GM10847 (cell line): ENCODE results near the gene LLGL1.

Source experiments
- POLR2A ChIP-seq: IDR thresholded peaks from 2 replicates; pipeline ENCODE4 v1.6.1; 2011; ENCODE audit not compliant: insufficient read length; ENCODE audit errors: extremely low read depth

The LLGL1 gene

DNA sequence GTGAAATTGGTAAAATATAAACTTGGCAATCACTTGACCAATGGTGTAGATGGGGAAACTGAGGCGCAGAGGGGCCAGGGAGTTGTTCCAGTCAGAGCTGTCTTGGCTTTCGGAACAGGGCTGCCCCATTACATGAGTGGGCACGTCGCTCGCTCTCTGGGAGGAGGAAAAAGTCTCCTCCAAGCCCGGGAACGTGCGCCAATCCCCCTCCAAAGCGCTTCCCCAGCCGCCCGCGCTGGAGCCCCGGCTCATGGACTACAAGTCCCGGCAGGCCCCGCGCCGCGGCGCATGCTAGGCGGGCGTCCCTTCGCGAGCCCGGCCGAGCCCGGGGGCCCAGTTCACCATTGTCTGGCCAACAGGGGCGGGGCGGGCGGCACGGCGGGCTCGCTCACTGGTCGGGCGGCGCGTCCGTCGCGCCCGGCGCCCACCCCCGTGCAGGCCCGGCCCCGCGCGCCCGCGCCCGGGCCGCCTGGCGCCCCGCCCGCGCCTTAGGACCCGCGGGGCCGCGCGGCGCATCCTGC, at the start of gene LLGL1:
LLGL1 (plus strand) TSS at position 515 of the 521 bp plus-strand sequence. CDS start 48 bp downstream, outside the sequence.
- TF ChIP-seq POLR2A: no peak

DNA sequence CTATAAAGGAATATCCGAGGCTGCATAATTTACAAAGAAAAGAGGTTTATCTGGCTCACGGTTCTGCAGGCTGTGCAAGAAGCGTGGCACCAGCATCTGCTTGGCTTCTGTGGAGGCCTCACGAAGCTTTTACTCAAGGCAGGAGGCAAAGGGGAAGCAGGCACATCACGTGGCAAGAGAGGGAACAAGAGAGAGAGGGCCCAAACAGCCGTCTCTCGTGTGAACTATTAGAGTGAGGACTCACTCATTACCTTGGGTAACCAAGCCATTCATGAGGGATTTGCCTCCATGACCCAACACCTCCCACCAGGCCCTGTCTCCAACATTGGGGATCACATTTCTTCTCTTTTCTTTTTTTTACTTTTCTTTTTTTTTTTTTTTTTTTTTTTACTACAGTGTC, 49.3 kb upstream of the LLGL1 start:
- no peak for TF ChIP-seq POLR2A

DNA sequence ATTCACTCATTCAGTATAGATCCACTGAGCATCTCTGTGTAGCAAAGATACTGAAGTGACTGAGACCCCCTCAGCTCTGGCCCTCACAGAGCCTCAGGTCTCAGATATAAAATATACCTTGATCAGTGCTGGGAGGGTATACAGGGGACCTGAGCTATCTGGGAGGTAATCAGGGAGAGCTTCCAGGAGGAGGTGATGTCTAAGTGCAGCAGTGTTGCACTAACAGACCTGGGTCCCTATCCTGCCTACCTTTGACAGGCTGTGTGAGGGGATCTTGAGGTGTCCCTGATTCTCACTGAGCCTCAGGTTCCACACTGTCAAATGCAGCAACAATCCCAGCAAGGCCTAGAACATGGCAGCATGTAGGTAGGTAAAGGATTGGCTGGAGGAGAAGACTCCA, 48.3 kb upstream of the LLGL1 start:
- no peak for TF ChIP-seq POLR2A

DNA sequence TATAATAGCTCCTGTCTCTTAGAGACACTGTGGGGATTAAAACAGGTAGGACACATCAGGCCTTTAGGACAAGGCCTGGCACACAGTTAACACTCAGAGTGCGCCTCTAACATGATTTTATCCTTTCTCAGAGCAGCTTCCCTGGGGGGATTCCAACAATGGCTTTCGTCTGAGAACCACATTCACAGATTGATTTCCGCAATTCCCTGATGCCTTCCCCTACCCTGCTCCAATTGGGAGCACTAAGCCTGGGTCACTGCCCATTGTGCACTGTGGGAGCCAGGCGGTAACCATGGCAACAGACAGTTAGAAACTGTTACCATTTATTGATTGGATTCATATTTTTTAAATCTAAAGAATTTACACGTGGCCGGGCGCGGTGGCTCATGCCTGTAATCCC, 47.7 kb upstream of the LLGL1 start:
- TF ChIP-seq POLR2A: no peak

DNA sequence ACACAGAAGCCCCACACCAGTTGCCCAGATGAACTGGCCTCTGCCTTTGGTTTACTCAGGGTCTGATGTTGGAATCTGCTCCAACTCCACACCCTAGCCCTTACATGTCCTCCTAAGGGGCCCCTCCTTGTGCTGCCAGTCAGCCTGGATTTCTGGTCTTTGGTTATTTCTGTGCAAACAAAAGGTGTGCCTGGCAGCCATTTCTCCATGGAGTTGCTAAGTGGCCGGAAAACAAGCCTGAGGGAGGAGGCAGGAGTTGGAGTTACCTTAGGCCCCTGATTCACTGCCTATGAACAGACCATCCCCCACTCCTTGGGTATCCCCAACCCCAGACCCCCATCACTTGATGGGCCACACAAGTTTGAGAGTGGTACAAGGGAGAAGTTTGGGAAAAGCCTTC, 46.2 kb upstream of the LLGL1 start:
- no peak for TF ChIP-seq POLR2A

DNA sequence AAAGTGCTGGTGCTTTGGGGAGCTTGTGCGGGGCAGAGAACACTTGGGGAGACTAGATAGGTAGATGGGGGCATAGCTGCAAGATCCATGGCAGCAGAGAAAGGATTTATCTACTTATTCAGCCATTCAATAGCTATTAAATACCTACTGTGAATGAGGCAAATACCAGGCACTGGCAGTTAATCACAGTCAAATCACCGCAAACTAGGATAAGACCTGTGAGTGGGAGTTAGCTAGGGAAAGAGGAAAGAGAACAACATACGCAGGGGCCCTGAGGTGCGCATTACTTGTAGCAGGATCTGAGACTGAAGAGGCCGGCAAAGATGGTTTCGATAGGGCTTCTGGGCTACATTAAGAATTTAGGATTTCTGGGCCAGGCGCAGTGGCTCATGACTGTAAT, 45.6 kb upstream of the LLGL1 start:
- TF ChIP-seq POLR2A: no peak

DNA sequence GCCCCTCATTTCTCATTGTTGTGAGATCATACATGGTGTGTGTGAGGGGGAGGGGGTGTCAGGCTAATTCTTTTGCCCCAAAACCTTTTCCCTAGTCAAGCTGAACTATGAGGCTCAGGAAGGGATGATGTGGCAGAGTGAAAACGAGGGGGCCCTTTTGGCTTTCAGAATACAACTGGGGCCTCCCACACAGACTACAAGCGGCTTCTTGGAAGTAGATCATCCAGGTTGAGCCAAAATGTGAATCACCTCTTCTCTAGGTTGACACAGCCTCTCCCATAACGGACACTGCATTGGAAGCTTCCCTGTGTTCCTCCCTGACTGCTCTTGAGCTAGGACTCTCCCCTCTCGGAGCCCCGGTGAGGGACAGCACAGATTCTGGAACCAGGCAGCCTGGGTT, 44.1 kb upstream of the LLGL1 start:
- TF ChIP-seq POLR2A: no peak

DNA sequence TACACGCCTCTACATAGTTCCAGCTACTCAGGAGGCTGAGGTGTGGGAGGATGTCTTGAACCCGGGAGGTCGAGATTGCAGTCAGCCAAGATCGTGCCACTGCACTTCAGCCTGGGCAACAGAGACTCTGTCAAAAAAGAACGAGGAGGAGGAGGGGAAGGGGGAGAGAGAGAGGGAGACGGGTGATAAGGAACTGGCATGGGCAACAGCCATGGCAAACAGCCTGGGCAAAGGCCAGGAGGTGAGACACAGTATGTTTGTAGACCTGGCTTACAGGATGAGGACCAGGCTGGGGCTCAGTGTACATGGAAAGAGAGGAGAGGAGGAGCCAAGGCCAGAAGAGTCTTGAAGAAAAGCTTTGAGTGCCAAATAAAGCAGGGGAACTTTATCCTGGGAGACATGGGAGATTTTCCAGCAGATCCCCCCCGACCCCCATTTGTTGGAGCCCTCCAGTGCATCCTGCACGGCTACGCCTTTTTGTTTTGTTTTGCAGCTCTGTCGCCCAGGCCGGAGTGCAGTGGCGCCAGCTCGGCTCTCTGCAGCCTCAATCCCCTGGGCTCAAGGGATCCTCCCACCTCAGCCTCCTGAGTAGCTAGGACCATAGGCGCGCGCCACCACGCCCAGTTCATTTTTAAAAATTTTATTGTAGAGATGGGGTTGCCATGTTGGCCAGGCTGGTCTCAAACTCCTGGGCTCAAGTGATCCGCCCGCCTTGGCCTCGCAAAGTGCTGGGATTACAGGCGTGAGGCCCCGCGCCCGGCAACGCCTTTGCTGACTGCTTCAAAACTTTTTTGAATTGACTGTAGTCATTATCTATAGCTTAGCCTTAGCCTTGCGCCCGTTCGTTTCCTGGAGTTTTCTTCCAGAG, 43.1 kb upstream of the LLGL1 start:
- no peak for TF ChIP-seq POLR2A

DNA sequence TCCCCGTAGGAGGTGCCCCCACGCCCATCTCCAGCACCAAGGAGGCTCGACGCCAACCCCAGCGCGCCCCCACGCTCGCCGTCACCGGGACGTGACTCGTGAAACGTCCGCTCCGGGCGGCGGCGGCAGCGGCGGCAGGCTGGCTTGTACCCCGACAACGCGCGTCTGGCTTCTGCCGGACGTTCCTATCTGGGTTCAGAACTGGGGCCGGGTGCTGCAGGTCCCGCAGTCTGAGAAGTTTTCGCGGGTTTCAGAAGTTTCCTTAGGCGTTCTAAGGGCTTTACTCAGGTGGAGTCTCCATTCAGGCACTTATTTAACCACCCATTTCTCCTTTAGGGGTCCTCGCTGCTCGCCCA, 42.5 kb upstream of the LLGL1 start:
- TF ChIP-seq POLR2A: peak; percentile 70

DNA sequence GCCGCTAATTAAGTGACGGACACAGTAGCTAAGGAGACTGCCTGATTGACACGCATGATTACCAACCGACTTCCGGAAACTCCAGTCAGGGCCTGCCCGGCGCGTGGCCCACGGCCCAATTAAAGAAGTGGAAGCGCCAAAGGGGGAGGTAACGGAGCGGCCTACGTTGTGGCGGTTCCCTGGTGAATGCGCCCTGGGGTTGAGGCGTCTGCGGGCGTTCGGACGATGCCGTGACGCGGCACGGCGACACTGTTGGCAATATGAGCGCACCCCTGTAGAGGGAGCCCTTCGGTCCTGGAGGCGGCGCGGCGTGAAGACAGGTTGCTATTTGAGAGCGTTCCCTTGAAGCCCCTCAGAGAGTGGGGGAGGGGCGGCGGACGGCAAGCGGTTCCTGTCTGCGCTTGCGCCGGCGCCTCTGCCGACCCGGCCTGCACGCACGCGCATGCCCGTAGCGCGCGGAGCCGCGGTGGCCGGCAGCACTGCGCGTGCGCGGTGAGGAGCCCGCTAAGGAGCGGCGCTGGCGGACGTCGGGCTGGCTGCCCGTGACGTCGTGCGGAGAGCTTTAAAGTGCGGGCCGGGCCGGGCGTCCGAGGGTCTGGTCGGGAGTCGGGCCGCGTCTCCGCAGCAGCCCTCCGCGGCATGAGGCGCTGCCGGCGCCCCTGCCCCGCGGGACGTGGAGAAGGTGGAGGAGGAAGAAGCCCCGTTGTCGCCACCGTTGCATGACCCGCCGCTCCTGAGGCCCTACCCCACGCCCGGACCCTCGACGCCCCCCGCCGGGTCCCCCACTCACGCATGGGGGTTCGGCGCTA, 41.9 kb upstream of the LLGL1 start, which contains the start of gene ALKBH5:
ALKBH5 (plus strand) TSS at position 495 of the 809 bp plus-strand sequence. CDS start 416 bp downstream, outside the sequence.
- TF ChIP-seq POLR2A: peak; percentile 58

DNA sequence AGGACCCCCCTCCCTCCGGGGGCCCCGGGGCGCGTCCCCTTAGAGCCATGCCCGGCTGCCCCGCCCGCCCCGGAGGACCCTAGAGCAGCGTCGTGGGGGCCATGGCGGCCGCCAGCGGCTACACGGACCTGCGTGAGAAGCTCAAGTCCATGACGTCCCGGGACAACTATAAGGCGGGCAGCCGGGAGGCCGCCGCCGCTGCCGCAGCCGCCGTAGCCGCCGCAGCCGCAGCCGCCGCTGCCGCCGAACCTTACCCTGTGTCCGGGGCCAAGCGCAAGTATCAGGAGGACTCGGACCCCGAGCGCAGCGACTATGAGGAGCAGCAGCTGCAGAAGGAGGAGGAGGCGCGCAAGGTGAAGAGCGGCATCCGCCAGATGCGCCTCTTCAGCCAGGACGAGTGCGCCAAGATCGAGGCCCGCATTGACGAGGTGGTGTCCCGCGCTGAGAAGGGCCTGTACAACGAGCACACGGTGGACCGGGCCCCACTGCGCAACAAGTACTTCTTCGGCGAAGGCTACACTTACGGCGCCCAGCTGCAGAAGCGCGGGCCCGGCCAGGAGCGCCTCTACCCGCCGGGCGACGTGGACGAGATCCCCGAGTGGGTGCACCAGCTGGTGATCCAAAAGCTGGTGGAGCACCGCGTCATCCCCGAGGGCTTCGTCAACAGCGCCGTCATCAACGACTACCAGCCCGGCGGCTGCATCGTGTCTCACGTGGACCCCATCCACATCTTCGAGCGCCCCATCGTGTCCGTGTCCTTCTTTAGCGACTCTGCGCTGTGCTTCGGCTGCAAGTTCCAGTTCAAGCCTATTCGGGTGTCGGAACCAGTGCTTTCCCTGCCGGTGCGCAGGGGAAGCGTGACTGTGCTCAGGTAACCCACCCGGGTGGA, 41.0 kb upstream of the LLGL1 start:
- TF ChIP-seq POLR2A: no peak

DNA sequence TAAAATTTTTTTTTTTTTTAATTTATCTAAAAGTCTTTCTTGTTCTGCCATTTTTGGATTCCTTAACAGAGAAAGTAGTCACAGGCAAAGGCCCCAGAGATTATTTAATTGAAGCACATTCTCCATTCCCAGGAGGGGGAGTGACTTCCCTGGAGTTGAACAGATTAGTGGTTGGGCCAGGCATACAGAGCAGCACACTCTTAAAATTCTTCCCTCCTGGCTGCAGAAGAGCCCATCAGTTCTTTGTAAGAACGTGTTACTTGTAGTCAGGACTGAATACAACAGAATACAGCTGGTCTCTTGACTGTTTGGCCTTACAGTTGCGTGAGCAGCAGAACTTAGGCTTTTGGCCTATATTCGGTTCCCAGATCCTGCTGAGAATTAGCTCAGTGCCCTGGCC, 40.0 kb upstream of the LLGL1 start:
- no peak for TF ChIP-seq POLR2A

DNA sequence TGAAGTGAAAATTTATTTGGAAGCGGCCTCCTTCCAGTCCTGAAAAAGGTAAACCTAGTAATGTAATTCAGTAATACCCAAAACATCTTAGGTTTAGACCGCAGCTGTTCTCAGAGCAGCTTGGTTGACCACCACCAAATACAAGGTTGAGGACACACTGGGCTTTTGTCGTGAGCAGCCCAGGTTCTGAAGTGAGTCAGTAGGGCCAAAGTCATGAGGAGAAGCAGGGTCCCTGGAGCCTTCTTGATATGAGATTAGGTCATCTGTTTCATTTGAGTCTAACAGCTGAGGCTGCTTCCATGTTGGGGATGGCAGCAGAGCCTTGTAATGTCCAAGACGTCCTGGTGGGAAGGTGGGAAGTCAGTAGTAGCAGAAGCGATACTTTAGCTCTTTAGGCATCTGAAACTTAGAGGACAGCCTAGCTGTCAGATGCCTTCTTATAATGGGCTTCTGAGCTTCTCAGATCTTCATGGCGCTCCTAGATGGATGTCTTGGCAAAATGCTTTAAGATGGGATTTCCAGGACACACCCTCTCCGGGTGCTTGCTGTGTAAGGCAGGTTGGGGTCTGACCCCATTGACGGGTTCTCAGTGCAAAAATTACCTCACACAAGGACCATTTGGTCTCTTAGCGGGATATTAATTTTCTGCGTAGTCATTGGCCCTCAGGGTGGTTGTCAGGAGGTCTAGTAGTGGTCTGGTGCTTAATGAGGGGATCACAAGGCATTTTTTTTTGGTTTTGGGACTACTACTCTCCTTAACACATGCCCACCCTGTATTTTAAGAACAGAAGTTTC, 39.4 kb upstream of the LLGL1 start:
- no peak for TF ChIP-seq POLR2A

DNA sequence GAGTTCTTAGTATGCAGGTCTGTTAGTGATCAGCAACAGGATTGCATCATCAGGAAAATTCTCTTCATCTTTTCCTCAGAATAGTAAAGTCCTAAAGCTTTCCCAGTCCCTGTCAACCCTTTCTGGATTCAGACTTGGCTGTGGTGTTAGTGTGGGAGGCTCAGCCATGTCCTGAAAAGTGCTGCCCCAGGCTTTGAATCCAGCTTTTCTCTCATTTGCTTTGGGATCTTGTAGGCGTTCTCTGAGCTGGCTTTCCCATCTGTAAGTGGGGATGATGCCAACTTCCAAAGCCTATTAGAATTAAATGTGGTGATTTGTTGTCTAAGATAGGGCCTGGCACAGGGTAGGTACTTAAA, 38.8 kb upstream of the LLGL1 start:
- TF ChIP-seq POLR2A: no peak

DNA sequence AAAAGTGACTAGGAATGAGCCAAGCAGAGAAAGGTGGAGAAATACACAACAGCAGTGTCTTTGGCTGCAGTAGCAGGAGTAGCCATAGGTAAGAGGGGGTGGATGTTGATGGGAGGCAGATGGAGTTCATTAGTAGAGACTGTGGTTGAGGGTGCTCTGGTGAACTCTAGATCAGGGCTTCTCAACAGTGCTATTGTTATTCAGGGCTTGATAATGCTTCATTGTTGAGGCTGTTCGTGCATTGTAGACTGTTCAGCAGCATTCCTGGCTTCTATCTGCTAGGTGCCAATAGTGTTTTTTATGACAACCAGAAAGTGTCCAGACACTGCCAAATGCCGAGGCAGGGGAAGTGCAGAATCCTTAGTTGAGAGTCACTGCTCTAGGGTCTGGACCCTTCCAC, 38.2 kb upstream of the LLGL1 start:
- TF ChIP-seq POLR2A: no peak
